Measurements from ENCODE around the gene CTDP1. TPM values are rescaled to one million over a fixed set of nuclear protein-coding genes. Genes with fewer than 3 reads are reported as not detected.

The CTDP1 gene
- total and polyA plus RNA-seq, 2 experiments from 2014 or later, result 23.3 to 30.2 TPM

GRCh38 chr18:79712206-79712857 is 32.7 kb downstream of the CTDP1 start:
- no peak for DNase-seq (ENCODE audit: low read depth in 1 of 2, low spot score in 1 of 2)
- H3K27me3 ChIP-seq, result no peaks in the 10 kb centered on the region
- H3K4me1 ChIP-seq (ENCODE audit: low read depth), result no peaks in the 10 kb centered on the region
- no peaks in the 10 kb centered on the region for H3K9me3 ChIP-seq (ENCODE audit: low read depth)
- H3K4me3 ChIP-seq, result no peak overlapping the region
- peaks cover 6% of the 10 kb centered on the region for H3K36me3 ChIP-seq
- no peak for TF ChIP-seq CTCF (IDR thresholded peaks at IDR 0.05; ENCODE audit: low read depth, low read length)
- no peak overlapping the region for H3K27ac ChIP-seq

GRCh38 chr18:79713341-79713740 is 33.7 kb downstream of the CTDP1 start:
- H3K4me1 ChIP-seq (ENCODE audit: low read depth), result no peaks in the 10 kb centered on the region
- peaks cover 6% of the 10 kb centered on the region for H3K36me3 ChIP-seq
- H3K4me3 ChIP-seq, result no peak overlapping the region
- no peak for TF ChIP-seq CTCF (IDR thresholded peaks at IDR 0.05; ENCODE audit: low read depth, low read length)
- no peak overlapping the region for H3K27ac ChIP-seq
- DNase-seq (ENCODE audit: low read depth in 1 of 2, low spot score in 1 of 2), result no peak
- H3K27me3 ChIP-seq, result no peaks in the 10 kb centered on the region
- H3K9me3 ChIP-seq (ENCODE audit: low read depth), result no peaks in the 10 kb centered on the region

GRCh38 chr18:79714531-79715240 is 35.1 kb downstream of the CTDP1 start:
- no peak for DNase-seq (ENCODE audit: low read depth in 1 of 2, low spot score in 1 of 2)
- TF ChIP-seq CTCF (IDR thresholded peaks at IDR 0.05; ENCODE audit: low read depth, low read length), result no peak

GRCh38 chr18:79715280-79715679 is 35.7 kb downstream of the CTDP1 start:
- Histone ChIP-seq H3K36me3 (peaks cover 6% of the 10 kb centered on the region), H3K27me3 (no peaks in the 10 kb centered on the region), H3K9me3 (ENCODE audit: low read depth) (no peaks in the 10 kb centered on the region), H3K4me1 (ENCODE audit: low read depth) (no peaks in the 10 kb centered on the region), H3K27ac (no peak overlapping the region), H3K4me3 (no peak overlapping the region)
- no peak for TF ChIP-seq CTCF (IDR thresholded peaks at IDR 0.05; ENCODE audit: low read depth, low read length)
- no peak for DNase-seq (ENCODE audit: low read depth in 1 of 2, low spot score in 1 of 2)

More at GRCh38 chr18:79714531-79715240, 35.1 kb downstream of the CTDP1 start:
- Histone ChIP-seq H3K9me3 (ENCODE audit: low read depth) (no peaks in the 10 kb centered on the region), H3K4me3 (no peak overlapping the region), H3K27me3 (no peaks in the 10 kb centered on the region), H3K36me3 (peaks cover 6% of the 10 kb centered on the region), H3K4me1 (ENCODE audit: low read depth) (no peaks in the 10 kb centered on the region), H3K27ac (no peak overlapping the region)

GRCh38 chr18:79717059-79717458 is 37.5 kb downstream of the CTDP1 start:
- Histone ChIP-seq H3K4me3 (no peak overlapping the region), H3K4me1 (ENCODE audit: low read depth) (no peaks in the 10 kb centered on the region), H3K9me3 (ENCODE audit: low read depth) (no peaks in the 10 kb centered on the region), H3K27me3 (no peaks in the 10 kb centered on the region), H3K36me3 (peaks cover 8% of the 10 kb centered on the region), H3K27ac (no peak overlapping the region)
- DNase-seq (ENCODE audit: low read depth in 1 of 2, low spot score in 1 of 2), result no peak
- TF ChIP-seq CTCF (IDR thresholded peaks at IDR 0.05; ENCODE audit: low read depth, low read length), result no peak
